Gastrocnemius medialis (tissue), 4 donors: ENCODE measurements around the gene DPYD. TPM values are rescaled to one million over a fixed set of nuclear protein-coding genes. Genes with fewer than 3 reads are reported as not detected.

Experiments
- ATAC-seq, 2 donors: fragments of 150-250 bp; one replicate each; pipeline ENCODE4 v1.9.1; 2016
- DNase-seq, 2 donors: peaks; one replicate each; pipeline ENCODE4 v3.0.0-alpha.2; 2019
- H3K27ac ChIP-seq, 4 donors: fragments of 200-600 bp; sonication (generic); 1 replicate in 1 of 4; 2 replicates in 3 of 4; pipeline ENCODE4 v1.5.1; 2016 to 2018; ENCODE audit warnings: mild to moderate bottlenecking in 2 of 4, moderate library complexity in 1 of 4
- H3K27me3 ChIP-seq, 3 donors: fragments of 200-600 bp; sonication (generic) in 2 of 3; 1 replicate in 1 of 3; 2 replicates in 2 of 3; pipeline versions ENCODE4 v1.5.1 to v1.6.0; 2016 to 2019; ENCODE audit warnings: mild to moderate bottlenecking in 1 of 3, moderate library complexity in 1 of 3
- H3K36me3 ChIP-seq, 2 donors: fragments of 200-600 bp; sonication (generic) in 1 of 2; one replicate each; pipeline ENCODE4 v1.5.1; 2017 to 2018
- H3K4me1 ChIP-seq, 2 donors: fragments of 200-600 bp; sonication (generic) in 1 of 2; one replicate each; pipeline ENCODE4 v1.5.1; 2016 to 2017; ENCODE audit warnings: mild to moderate bottlenecking in 2 of 2
- H3K4me3 ChIP-seq, 4 donors: fragments of 200-600 bp; sonication (generic) in 3 of 4; 1 replicate in 1 of 4; 2 replicates in 3 of 4; pipeline ENCODE4 v1.5.1; 2016 to 2019; ENCODE audit warnings: mild to moderate bottlenecking in 2 of 4
- H3K9me3 ChIP-seq, 3 donors: fragments of 200-600 bp; sonication (generic) in 2 of 3; 1 replicate in 1 of 3; 2 replicates in 2 of 3; pipeline ENCODE4 v1.5.1; 2016 to 2019
- CTCF ChIP-seq, 5 experiments: fragments of 450-650 bp in 3 of 5; fragments of 200-600 bp in 2 of 5; sonication (generic) in 2 of 5; IDR thresholded peaks in 4 of 5; conservative IDR thresholded peaks in 1 of 5; 1 replicate in 4 of 5; 2 replicates in 1 of 5; pipeline ENCODE4 v1.5.1; 2016 to 2019; ENCODE audit warnings: antibody characterized with exemption in 5 of 5, mild to moderate bottlenecking in 3 of 5, moderate library complexity in 3 of 5
- POLR2A ChIP-seq, 2 donors: fragments of 450-650 bp; IDR thresholded peaks; one replicate each; pipeline ENCODE4 v1.6.1; 2017; ENCODE audit warnings: antibody characterized with exemption in 2 of 2, mild to moderate bottlenecking in 2 of 2, moderate library complexity in 2 of 2
- in situ Hi-C, 4 donors: fragments of 200-750 bp; cut with MboI; loops; one replicate each; pipeline versions ENCODE4 v1.15.0 to v1.8.0; 2017; ENCODE audit warnings: low sequenced_read_pairs in 4 of 4
- intact Hi-C: fragments of 100-400 bp; cut with DNase I; formaldehyde crosslinking; loops from one replicate; pipeline ENCODE4 v1.15.1; 2023; ENCODE audit warnings: low total_unique reads
- total RNA-seq, 4 donors: library from RNA; depleted of rRNA; stranded (reverse); fragments of >200 nt; gene quantifications; one replicate each; pipeline versions ENCODE4 v1.1.0 to v1.2.3, GENCODE V29; 2016

The DPYD gene
- total RNA-seq, 4 donors from 2014 or later = 4.6 to 13.9 (median 9.1) TPM

DNA sequence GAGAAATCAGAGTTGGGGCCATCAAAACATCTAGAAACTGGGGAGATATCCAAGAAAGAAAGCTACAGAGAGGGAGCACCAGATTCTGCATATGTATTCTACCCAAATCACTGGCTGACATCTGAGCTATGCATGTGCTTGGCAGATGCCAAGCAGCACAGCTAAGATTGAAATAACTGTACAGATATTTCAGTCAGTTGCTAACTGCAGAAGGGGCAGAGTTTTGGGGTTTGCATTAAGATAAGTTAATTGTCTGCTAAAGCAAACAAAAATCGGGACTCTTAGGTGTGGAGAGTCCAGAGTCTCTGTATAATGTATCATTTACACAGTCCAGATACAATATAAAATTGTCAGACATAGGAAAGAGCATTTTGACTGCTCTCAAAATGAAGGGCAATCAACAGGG is 762.1 kb downstream of the DPYD start:
- ATAC-seq = no peak
- intact Hi-C loops = no loop called here

DNA sequence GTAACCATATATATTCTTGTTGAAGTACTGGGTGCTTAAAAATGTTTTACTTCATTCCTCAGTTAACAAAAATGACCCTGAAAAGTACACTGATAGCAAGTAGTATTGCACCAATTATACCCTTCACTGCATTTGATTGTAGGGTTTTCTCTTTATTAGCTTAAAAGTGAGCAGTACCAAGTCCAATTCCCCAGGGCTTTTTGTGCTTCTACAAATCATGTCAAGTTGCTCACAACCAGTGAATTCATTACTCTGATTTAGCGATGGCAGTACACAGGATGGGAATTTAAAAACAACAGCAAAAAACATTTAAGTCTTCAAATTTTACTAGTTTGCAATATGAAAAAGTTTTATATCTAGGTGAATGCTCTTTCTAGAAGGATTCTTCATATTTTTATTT is 762.8 kb downstream of the DPYD start:
- H3K4me1 ChIP-seq = peaks cover 5% of the 10 kb centered on the region in 2 donors
- no peak for ATAC-seq
- TF ChIP-seq CTCF (IDR thresholded peaks at IDR 0.05 in 4 of 5, conservative IDR thresholded peaks at IDR 0.05 in 1 of 5) (no peak), POLR2A (IDR thresholded peaks at IDR 0.05) (no peak)

More for the DNA sequence above, 762.1 kb downstream of the DPYD start:
- no peaks in the 10 kb centered on the region for H3K27me3 ChIP-seq
- no peak for DNase-seq
- H3K27ac ChIP-seq = no peak overlapping the region
- H3K4me3 ChIP-seq = no peak overlapping the region
- in situ Hi-C loops = no loop called here
- TF ChIP-seq POLR2A (IDR thresholded peaks at IDR 0.05) (no peak), CTCF (IDR thresholded peaks at IDR 0.05 in 4 of 5, conservative IDR thresholded peaks at IDR 0.05 in 1 of 5) (no peak)
- H3K36me3 ChIP-seq = no peaks in the 10 kb centered on the region
- H3K4me1 ChIP-seq = peaks cover 5% of the 10 kb centered on the region in 2 donors
- peaks cover 0 to under 1% (median 0%) of the 10 kb centered on the region in 3 donors for H3K9me3 ChIP-seq

GRCh38 chr1:97151651-97152050 is 769.2 kb downstream of the DPYD start:
- H3K4me3 ChIP-seq = no peak overlapping the region
- no peaks in the 10 kb centered on the region for H3K4me1 ChIP-seq
- TF ChIP-seq POLR2A (IDR thresholded peaks at IDR 0.05) (no peak), CTCF (IDR thresholded peaks at IDR 0.05 in 4 of 5, conservative IDR thresholded peaks at IDR 0.05 in 1 of 5) (no peak)
- H3K36me3 ChIP-seq = no peaks in the 10 kb centered on the region
- in situ Hi-C loops (no loop called here), intact Hi-C loops (no loop called here)
- DNase-seq = no peak
- no peaks in the 10 kb centered on the region for H3K27me3 ChIP-seq
- no peak overlapping the region for H3K27ac ChIP-seq
- ATAC-seq = no peak
- no peaks in the 10 kb centered on the region for H3K9me3 ChIP-seq

More for the DNA sequence above, 762.8 kb downstream of the DPYD start:
- intact Hi-C loops (no loop called here), in situ Hi-C loops (no loop called here)
- Histone ChIP-seq H3K36me3 (no peaks in the 10 kb centered on the region), H3K27ac (no peak overlapping the region), H3K27me3 (no peaks in the 10 kb centered on the region), H3K4me3 (no peak overlapping the region), H3K9me3 (no peaks in the 10 kb centered on the region)
- no peak for DNase-seq

DNA sequence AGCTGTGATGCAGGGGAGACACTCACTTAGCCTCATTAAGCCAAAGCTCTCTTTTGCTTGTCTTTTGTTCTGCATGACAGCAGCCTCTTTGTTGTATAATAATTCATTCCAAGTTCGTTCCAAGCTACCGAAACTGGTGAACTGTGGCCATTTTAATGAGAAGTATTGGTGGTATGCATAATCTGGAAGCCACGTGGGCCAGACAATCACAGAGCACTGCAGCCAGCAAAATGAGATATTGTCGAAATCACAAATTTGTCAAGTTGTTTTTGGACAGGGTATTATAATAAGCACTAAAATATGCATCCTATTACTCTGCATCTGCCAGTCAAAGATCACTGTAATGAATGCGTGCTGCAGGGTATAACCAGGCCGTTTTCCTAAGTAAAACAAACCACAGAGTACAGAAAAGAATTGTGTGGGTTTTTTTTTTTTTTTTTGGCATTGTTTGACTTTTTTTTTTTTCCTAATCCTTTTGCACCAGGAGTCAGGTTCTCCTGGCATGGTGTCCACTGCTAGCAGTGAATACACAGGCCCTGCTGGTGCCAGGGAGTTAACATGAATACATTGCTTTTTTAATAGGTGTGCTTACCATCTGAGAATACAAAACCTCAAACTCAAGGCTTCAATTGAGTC is 775.4 kb downstream of the DPYD start:
- ATAC-seq = no peak
- TF ChIP-seq POLR2A (IDR thresholded peaks at IDR 0.05) (no peak), CTCF (IDR thresholded peaks at IDR 0.05 in 4 of 5, conservative IDR thresholded peaks at IDR 0.05 in 1 of 5) (no peak)

More for the DNA sequence above, 775.4 kb downstream of the DPYD start:
- intact Hi-C loops (no loop called here), in situ Hi-C loops (loop anchor here in 1 of 4 donors (25.0 kb wide), 1 partner anchor 917 kb away; no protein-coding TSS in a partner anchor)
- no peak for DNase-seq
- H3K9me3 ChIP-seq = no peaks in the 10 kb centered on the region
- H3K27me3 ChIP-seq = no peaks in the 10 kb centered on the region
- H3K27ac ChIP-seq = no peak overlapping the region
- no peak overlapping the region for H3K4me3 ChIP-seq
- no peaks in the 10 kb centered on the region for H3K4me1 ChIP-seq
- H3K36me3 ChIP-seq = no peaks in the 10 kb centered on the region
